ENCODE data around the gene C1orf21. TPM values are rescaled to one million over a fixed set of nuclear protein-coding genes. Genes with fewer than 3 reads are reported as not detected.
A peak's percentile ranks its signal among the peaks of the same experiment; 100 is the strongest.

C1orf21 gene
- total and polyA plus RNA-seq, 2 donors (not counting 1 experiment from before 2014, with no cell fraction given): 53.0 to 95.4 TPM

DNA sequence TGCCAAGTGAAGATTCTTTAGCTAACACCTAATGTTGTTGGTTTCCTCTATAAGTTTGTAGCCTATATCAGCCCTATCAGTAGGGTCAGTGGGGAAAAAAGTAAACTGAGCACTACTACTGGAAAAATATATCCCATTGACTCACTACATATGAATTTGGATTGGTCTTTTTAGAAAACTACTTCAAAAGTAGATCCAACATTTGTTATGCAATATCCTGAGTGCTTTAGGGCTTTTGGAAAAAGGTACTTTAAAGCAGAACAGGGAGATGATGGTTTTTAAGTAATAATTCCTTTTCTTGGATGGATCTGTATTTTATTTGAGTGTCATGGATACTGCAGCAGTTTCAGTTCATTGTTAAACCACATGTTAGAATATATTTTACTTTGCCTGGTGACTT lies 7.1 kb downstream of the C1orf21 start:
- DNase-seq (ENCODE audit: low read depth in 2 of 2): peak in 1 of 2 donors; percentile 19
- no peak overlapping the region for H2AFZ ChIP-seq (ENCODE audit: low read length)
- no peaks in the 10 kb centered on the region for H3K9me3 ChIP-seq (ENCODE audit: control insufficient read depth, insufficient read depth, low read depth, low read length)
- H4K20me1 ChIP-seq (ENCODE audit: control insufficient read depth, extremely low read depth, insufficient read depth, low read length): no peaks in the 10 kb centered on the region
- peaks cover 2% of the 10 kb centered on the region for H3K4me1 ChIP-seq (ENCODE audit: control insufficient read depth, extremely low read depth, insufficient read depth, low read length)
- no peak for TF ChIP-seq CTCF (conservative IDR thresholded peaks at IDR 0.05 in 1 of 2, IDR thresholded peaks at IDR 0.05 in 1 of 2; ENCODE audit: low read depth in 1 of 2, low read length in 2 of 2)
- TF ChIP-seq EZH2 (IDR thresholded peaks at IDR 0.05; ENCODE audit: low read length, missing control alignments): no peak
- H3K79me2 ChIP-seq (ENCODE audit: control insufficient read depth, insufficient read depth, low read length): peaks cover 75% of the 10 kb centered on the region
- no peaks in the 10 kb centered on the region for H3K36me3 ChIP-seq (ENCODE audit: control insufficient read depth, insufficient read depth, low read length)
- no peaks in the 10 kb centered on the region for H3K27me3 ChIP-seq (ENCODE audit: control insufficient read depth, insufficient read depth, low read length)
- H3K4me3 ChIP-seq (replicated peaks in 1 of 4; ENCODE audit: control extremely low read depth in 1 of 4, insufficient read depth in 1 of 4, low read depth in 3 of 4, low read length in 4 of 4): no peak overlapping the region
- no peak overlapping the region for H3K27ac ChIP-seq (ENCODE audit: insufficient read depth, low read length)
- H3K4me2 ChIP-seq (ENCODE audit: extremely low read depth, insufficient read depth, low read length): peak overlapping the region; percentile 10
- no peak overlapping the region for H3K9ac ChIP-seq (ENCODE audit: insufficient read depth, low read length)

- Histone ChIP-seq H3K4me2 (ENCODE audit: extremely low read depth, insufficient read depth, low read length) (no peak overlapping the region), H3K9ac (ENCODE audit: insufficient read depth, low read length) (no peak overlapping the region), H4K20me1 (ENCODE audit: control insufficient read depth, extremely low read depth, insufficient read depth, low read length) (no peaks in the 10 kb centered on the region), H3K27me3 (ENCODE audit: control insufficient read depth, insufficient read depth, low read length) (no peaks in the 10 kb centered on the region), H3K4me3 (replicated peaks in 1 of 4; ENCODE audit: control extremely low read depth in 1 of 4, insufficient read depth in 1 of 4, low read depth in 3 of 4, low read length in 4 of 4) (no peak overlapping the region), H3K27ac (ENCODE audit: insufficient read depth, low read length) (no peak overlapping the region), H3K4me1 (ENCODE audit: control insufficient read depth, extremely low read depth, insufficient read depth, low read length) (peaks cover 2% of the 10 kb centered on the region), H3K9me3 (ENCODE audit: control insufficient read depth, insufficient read depth, low read depth, low read length) (no peaks in the 10 kb centered on the region), H3K36me3 (ENCODE audit: control insufficient read depth, insufficient read depth, low read length) (no peaks in the 10 kb centered on the region), H3K79me2 (ENCODE audit: control insufficient read depth, insufficient read depth, low read length) (peaks cover 71% of the 10 kb centered on the region), H2AFZ (ENCODE audit: low read length) (no peak overlapping the region)
- DNase-seq (ENCODE audit: low read depth in 2 of 2): no peak
- TF ChIP-seq EZH2 (IDR thresholded peaks at IDR 0.05; ENCODE audit: low read length, missing control alignments): no peak
- TF ChIP-seq CTCF (conservative IDR thresholded peaks at IDR 0.05 in 1 of 2, IDR thresholded peaks at IDR 0.05 in 1 of 2; ENCODE audit: low read depth in 1 of 2, low read length in 2 of 2): no peak
Observed at GRCh38 chr1:184395370-184395769, 8.5 kb downstream of the C1orf21 start.

DNA sequence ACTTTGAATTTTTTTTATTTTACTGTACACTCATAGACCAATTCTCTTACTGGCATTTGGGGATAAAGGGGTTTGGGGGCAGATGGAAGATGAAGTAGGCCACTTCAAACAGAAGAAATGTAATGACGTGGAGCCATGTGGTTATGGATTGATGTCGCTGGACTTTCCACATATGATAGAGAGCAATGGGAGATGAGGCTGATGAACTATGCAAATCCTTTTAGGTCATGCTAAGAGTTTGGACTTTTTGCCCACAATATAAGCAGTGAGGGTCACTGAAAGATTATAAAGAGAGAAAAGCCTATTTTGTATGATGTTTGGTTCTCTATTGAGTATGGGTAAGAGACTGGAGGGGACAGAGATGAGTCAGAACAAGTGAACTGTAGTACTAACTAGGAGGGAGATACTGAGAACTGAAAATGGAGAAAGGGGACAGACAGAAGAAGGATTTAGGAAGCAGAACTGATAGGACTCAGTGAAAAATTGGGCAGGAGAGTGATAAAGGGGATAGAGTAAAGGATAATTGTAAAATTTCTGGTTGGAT lies 9.2 kb downstream of the C1orf21 start:
- Histone ChIP-seq H3K4me3 (replicated peaks in 1 of 4; ENCODE audit: control extremely low read depth in 1 of 4, insufficient read depth in 1 of 4, low read depth in 3 of 4, low read length in 4 of 4) (no peak overlapping the region), H3K9ac (ENCODE audit: insufficient read depth, low read length) (no peak overlapping the region), H3K4me1 (ENCODE audit: control insufficient read depth, extremely low read depth, insufficient read depth, low read length) (peaks cover 2% of the 10 kb centered on the region), H3K9me3 (ENCODE audit: control insufficient read depth, insufficient read depth, low read depth, low read length) (no peaks in the 10 kb centered on the region), H3K27me3 (ENCODE audit: control insufficient read depth, insufficient read depth, low read length) (no peaks in the 10 kb centered on the region), H2AFZ (ENCODE audit: low read length) (no peak overlapping the region), H3K79me2 (ENCODE audit: control insufficient read depth, insufficient read depth, low read length) (peaks cover 74% of the 10 kb centered on the region), H3K4me2 (ENCODE audit: extremely low read depth, insufficient read depth, low read length) (no peak overlapping the region), H4K20me1 (ENCODE audit: control insufficient read depth, extremely low read depth, insufficient read depth, low read length) (no peaks in the 10 kb centered on the region), H3K36me3 (ENCODE audit: control insufficient read depth, insufficient read depth, low read length) (no peaks in the 10 kb centered on the region), H3K27ac (ENCODE audit: insufficient read depth, low read length) (no peak overlapping the region)
- no peak for DNase-seq (ENCODE audit: low read depth in 2 of 2)
- TF ChIP-seq EZH2 (IDR thresholded peaks at IDR 0.05; ENCODE audit: low read length, missing control alignments) (no peak), CTCF (conservative IDR thresholded peaks at IDR 0.05 in 1 of 2, IDR thresholded peaks at IDR 0.05 in 1 of 2; ENCODE audit: low read depth in 1 of 2, low read length in 2 of 2) (no peak)

Measured in fibroblast of lung (primary cell).